OCI-LY1 (cell line): Measurements from ENCODE around the gene SLC39A11.

Source experiments
- EZH2 ChIP-seq: fragments of 200-600 bp; sonication (generic), shearing (Covaris generic); IDR thresholded peaks from 2 replicates; pipeline ENCODE4 v1.8.0; 2017; ENCODE audit warnings: borderline replicate concordance, mixed run types, mild to moderate bottlenecking, antibody characterized with exemption, low read length, moderate library complexity, mixed read lengths
- TF ChIP-seq, protein P1 (sequence below): fragments of 200-600 bp; sonication (generic), shearing (Covaris generic); IDR thresholded peaks from 2 replicates; pipeline ENCODE4 v1.5.1; 2017; ENCODE audit warnings: mild to moderate bottlenecking, antibody characterized with exemption, low read length, moderate library complexity, mixed read lengths

DNA sequence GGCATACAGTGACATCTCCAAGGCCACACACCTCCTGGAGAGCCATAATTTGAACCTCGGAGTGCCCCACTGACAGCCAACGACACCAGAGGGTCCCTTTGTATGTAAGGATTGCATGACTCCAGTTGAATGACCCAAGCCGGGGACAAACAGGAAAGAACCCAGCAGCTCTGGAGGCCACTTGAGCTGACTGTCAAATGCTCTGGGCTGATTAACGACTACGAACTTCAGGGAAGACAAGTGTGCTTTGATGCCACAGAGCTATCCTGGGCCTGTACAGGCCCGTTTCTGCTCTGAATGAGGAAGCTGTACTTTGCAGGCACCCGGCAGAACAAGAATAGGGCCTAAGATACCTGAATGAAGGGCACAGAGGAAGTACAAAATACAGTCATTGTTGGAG lies 404.6 kb downstream of the SLC39A11 start:
- TF ChIP-seq EZH2, result no peak
- TF ChIP-seq, protein P1, sequence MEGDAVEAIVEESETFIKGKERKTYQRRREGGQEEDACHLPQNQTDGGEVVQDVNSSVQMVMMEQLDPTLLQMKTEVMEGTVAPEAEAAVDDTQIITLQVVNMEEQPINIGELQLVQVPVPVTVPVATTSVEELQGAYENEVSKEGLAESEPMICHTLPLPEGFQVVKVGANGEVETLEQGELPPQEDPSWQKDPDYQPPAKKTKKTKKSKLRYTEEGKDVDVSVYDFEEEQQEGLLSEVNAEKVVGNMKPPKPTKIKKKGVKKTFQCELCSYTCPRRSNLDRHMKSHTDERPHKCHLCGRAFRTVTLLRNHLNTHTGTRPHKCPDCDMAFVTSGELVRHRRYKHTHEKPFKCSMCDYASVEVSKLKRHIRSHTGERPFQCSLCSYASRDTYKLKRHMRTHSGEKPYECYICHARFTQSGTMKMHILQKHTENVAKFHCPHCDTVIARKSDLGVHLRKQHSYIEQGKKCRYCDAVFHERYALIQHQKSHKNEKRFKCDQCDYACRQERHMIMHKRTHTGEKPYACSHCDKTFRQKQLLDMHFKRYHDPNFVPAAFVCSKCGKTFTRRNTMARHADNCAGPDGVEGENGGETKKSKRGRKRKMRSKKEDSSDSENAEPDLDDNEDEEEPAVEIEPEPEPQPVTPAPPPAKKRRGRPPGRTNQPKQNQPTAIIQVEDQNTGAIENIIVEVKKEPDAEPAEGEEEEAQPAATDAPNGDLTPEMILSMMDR, result no peak
